OCI-LY1 (cell line): ENCODE measurements around the gene KIZ.

Experiments
- H2AFZ ChIP-seq: fragments of 200-600 bp; sonication (generic), shearing (Covaris generic); 2 replicates; pipeline ENCODE4 v1.6.0; 2014; ENCODE audit warnings: antibody characterized with exemption, mild to moderate bottlenecking, low read length
- H3F3A ChIP-seq: fragments of 200-600 bp; sonication (generic), shearing (Covaris generic); 2 replicates; pipeline ENCODE4 v1.6.0; 2014; ENCODE audit warnings: mild to moderate bottlenecking, antibody characterized with exemption, low read length, moderate library complexity; ENCODE audit not compliant: insufficient read depth
- H3K27ac ChIP-seq: fragments of 200-600 bp; sonication (generic); 2 replicates; pipeline ENCODE4 v1.5.1; 2014; ENCODE audit warnings: low read length, mixed run types, mild to moderate bottlenecking, low read depth; ENCODE audit not compliant: poor library complexity, severe bottlenecking
- H3K27me3 ChIP-seq: fragments of 200-600 bp; sonication (generic); 2 replicates; pipeline ENCODE4 v1.6.0; 2014; ENCODE audit warnings: antibody characterized with exemption, mild to moderate bottlenecking, low read length, moderate library complexity; ENCODE audit not compliant: insufficient read depth
- H3K36me3 ChIP-seq: fragments of 200-600 bp; sonication (generic); 2 replicates; pipeline ENCODE4 v1.6.1; 2014; ENCODE audit warnings: mild to moderate bottlenecking, antibody characterized with exemption, low read length, moderate library complexity, mixed read lengths; ENCODE audit not compliant: insufficient read depth
- H3K4me1 ChIP-seq: fragments of 200-600 bp; sonication (generic); 2 replicates; pipeline ENCODE4 v1.5.1; 2014; ENCODE audit warnings: mild to moderate bottlenecking, low read length, moderate library complexity; ENCODE audit not compliant: insufficient read depth, severe bottlenecking
- H3K4me2 ChIP-seq: fragments of 200-600 bp; sonication (generic), shearing (Covaris generic); 2 replicates; pipeline ENCODE4 v1.6.1; 2014; ENCODE audit warnings: low read length
- H3K4me3 ChIP-seq: fragments of 200-600 bp; sonication (generic); 2 replicates; pipeline ENCODE4 v1.5.1; 2014; ENCODE audit warnings: low read length, low read depth, mild to moderate bottlenecking, mixed read lengths; ENCODE audit not compliant: poor library complexity, severe bottlenecking
- H3K79me2 ChIP-seq: fragments of 200-600 bp; shearing (Covaris generic); 2 replicates; pipeline ENCODE4 v1.6.1; 2016; ENCODE audit warnings: mixed run types, low read length, mixed read lengths; ENCODE audit not compliant: insufficient read depth
- H3K9ac ChIP-seq: fragments of 200-600 bp; sonication (generic), shearing (Covaris generic); 2 replicates; pipeline ENCODE4 v1.6.1; 2014; ENCODE audit warnings: mild to moderate bottlenecking, low read length, mixed read lengths
- H3K9me2 ChIP-seq: fragments of 200-600 bp; sonication (generic), shearing (Covaris generic); 2 replicates; pipeline ENCODE4 v1.6.1; 2014; ENCODE audit warnings: low read depth, mild to moderate bottlenecking, low read length, mixed read lengths
- H3K9me3 ChIP-seq: fragments of 200-600 bp; shearing (Covaris generic); 2 replicates; pipeline ENCODE4 v1.6.1; 2014; ENCODE audit warnings: low read length, mixed read lengths
- H4K20me1 ChIP-seq: fragments of 200-600 bp; sonication (generic), shearing (Covaris generic); 2 replicates; pipeline ENCODE4 v1.6.0; 2016; ENCODE audit warnings: mild to moderate bottlenecking, low read length; ENCODE audit not compliant: insufficient read depth
- EZH2 ChIP-seq: fragments of 200-600 bp; sonication (generic), shearing (Covaris generic); IDR thresholded peaks from 2 replicates; pipeline ENCODE4 v1.8.0; 2017; ENCODE audit warnings: borderline replicate concordance, mixed run types, mild to moderate bottlenecking, antibody characterized with exemption, low read length, moderate library complexity, mixed read lengths
- TF ChIP-seq, protein P1 (sequence below): fragments of 200-600 bp; sonication (generic), shearing (Covaris generic); IDR thresholded peaks from 2 replicates; pipeline ENCODE4 v1.5.1; 2017; ENCODE audit warnings: mild to moderate bottlenecking, antibody characterized with exemption, low read length, moderate library complexity, mixed read lengths

The KIZ gene

GRCh38 chr20:21235484-21236445 lies 109.9 kb downstream of the KIZ start:
- TF ChIP-seq EZH2, result no peak
- TF ChIP-seq, protein P1, sequence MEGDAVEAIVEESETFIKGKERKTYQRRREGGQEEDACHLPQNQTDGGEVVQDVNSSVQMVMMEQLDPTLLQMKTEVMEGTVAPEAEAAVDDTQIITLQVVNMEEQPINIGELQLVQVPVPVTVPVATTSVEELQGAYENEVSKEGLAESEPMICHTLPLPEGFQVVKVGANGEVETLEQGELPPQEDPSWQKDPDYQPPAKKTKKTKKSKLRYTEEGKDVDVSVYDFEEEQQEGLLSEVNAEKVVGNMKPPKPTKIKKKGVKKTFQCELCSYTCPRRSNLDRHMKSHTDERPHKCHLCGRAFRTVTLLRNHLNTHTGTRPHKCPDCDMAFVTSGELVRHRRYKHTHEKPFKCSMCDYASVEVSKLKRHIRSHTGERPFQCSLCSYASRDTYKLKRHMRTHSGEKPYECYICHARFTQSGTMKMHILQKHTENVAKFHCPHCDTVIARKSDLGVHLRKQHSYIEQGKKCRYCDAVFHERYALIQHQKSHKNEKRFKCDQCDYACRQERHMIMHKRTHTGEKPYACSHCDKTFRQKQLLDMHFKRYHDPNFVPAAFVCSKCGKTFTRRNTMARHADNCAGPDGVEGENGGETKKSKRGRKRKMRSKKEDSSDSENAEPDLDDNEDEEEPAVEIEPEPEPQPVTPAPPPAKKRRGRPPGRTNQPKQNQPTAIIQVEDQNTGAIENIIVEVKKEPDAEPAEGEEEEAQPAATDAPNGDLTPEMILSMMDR, result peak; percentile 93
- H3K4me2 ChIP-seq, result no peak overlapping the region
- peaks cover 3% of the 10 kb centered on the region for H3K4me1 ChIP-seq
- no peaks in the 10 kb centered on the region for H3K79me2 ChIP-seq
- H3F3A ChIP-seq, result no peaks in the 10 kb centered on the region
- H3K4me3 ChIP-seq, result no peak overlapping the region
- no peaks in the 10 kb centered on the region; the same call in 1 of the 2 replicates for H3K36me3 ChIP-seq
- H4K20me1 ChIP-seq, result no peaks in the 10 kb centered on the region
- H3K27ac ChIP-seq, result no peak overlapping the region
- no peaks in the 10 kb centered on the region for H3K9me2 ChIP-seq
- H3K9ac ChIP-seq, result no peak overlapping the region
- H3K27me3 ChIP-seq, result no peaks in the 10 kb centered on the region
- no peak overlapping the region for H2AFZ ChIP-seq
- H3K9me3 ChIP-seq, result no peaks in the 10 kb centered on the region

DNA sequence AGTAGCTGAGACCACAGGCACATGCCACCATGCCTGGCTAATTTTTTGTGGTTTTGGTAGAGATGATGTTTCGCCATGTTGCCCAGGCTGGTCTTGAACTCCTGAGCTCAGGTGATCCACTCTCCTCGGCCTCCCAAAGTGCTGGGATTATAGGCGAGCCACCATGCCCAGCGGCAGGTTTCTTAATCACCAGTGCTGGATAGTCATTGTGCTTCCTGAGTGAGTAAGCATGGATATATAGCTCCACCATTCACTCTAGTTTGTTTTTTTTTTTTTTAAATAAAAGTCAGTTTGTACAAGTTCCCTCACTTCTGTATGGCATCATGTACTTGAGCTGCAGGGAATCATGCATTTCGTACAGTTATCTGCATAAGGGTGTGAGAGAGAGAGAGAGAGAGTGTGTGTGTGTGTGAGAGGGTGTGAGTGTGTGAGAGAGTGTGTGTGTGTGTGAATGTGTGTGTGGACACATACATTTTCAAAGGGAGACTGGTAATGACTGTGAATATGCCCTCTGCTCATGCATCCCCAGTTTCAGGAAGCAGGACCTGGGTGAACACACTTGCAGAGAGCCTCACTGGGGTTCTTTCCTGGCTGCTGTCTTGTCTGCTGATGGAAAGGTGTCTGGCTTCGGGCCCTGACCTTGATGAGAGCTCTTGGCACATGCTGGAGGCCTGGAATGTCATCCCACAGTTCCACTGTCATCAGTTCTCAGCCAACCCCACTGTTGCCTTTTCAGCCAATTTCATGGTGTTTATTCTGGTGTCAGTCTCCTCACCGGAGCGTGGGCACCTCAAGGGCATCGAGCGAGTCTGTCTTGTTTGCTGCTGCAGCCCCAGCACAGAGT lies 112.3 kb downstream of the KIZ start:
- Histone ChIP-seq H3K36me3 (no peaks in the 10 kb centered on the region), H3K27me3 (no peaks in the 10 kb centered on the region)
- TF ChIP-seq EZH2, result no peak
- TF ChIP-seq, protein P1, result no peak

GRCh38 chr20:21238818-21239536 lies 113.1 kb downstream of the KIZ start:
- Histone ChIP-seq H3K27ac (no peak overlapping the region), H3K4me1 (peaks cover 3% of the 10 kb centered on the region), H3K4me3 (no peak overlapping the region), H4K20me1 (no peaks in the 10 kb centered on the region), H3K9me2 (no peaks in the 10 kb centered on the region), H3K9me3 (no peaks in the 10 kb centered on the region), H3K36me3 (no peaks in the 10 kb centered on the region), H3K27me3 (no peaks in the 10 kb centered on the region), H2AFZ (no peak overlapping the region), H3K79me2 (no peaks in the 10 kb centered on the region), H3K4me2 (no peak overlapping the region), H3K9ac (no peak overlapping the region), H3F3A (no peaks in the 10 kb centered on the region)
- TF ChIP-seq, protein P1, result no peak
- TF ChIP-seq EZH2, result no peak

More for the DNA sequence above, 112.3 kb downstream of the KIZ start:
- Histone ChIP-seq H3K9me3 (no peaks in the 10 kb centered on the region), H3K9ac (no peak overlapping the region), H2AFZ (no peak overlapping the region), H3K4me3 (no peak overlapping the region), H3K4me2 (no peak overlapping the region), H3K27ac (no peak overlapping the region), H3K9me2 (no peaks in the 10 kb centered on the region), H3K79me2 (no peaks in the 10 kb centered on the region), H4K20me1 (no peaks in the 10 kb centered on the region), H3K4me1 (peaks cover 3% of the 10 kb centered on the region), H3F3A (no peaks in the 10 kb centered on the region)
